Liver (tissue), 9 donors: ENCODE results near the gene CHN2. TPM values are rescaled to one million over a fixed set of nuclear protein-coding genes. Genes with fewer than 3 reads are reported as not detected.

ENCODE experiments used
- DNase-seq: peaks from one replicate; pipeline ENCODE4 v3.0.0-alpha.2; 2017; ENCODE audit warnings: low spot score
- H3K27ac ChIP-seq, 2 donors: one replicate each; pipeline ENCODE4 v1.7.0; 2013; ENCODE audit warnings: inconsistent platforms in 2 of 2, low read length in 2 of 2, control low read depth in 1 of 2, low read depth in 1 of 2, mild to moderate bottlenecking in 1 of 2
- H3K27me3 ChIP-seq, 4 donors: one replicate each; pipeline versions ENCODE4 v1.6.1 to v1.7.0; 2013; ENCODE audit warnings: low read length in 3 of 4, inconsistent platforms in 1 of 4, mild to moderate bottlenecking in 1 of 4, moderate library complexity in 1 of 4; ENCODE audit not compliant: control insufficient read depth in 4 of 4, insufficient read depth in 4 of 4
- H3K36me3 ChIP-seq, 4 donors: one replicate each; pipeline versions ENCODE4 v1.6.1 to v1.7.0; 2013; ENCODE audit warnings: low read length in 3 of 4, mild to moderate bottlenecking in 3 of 4, low read depth in 1 of 4, moderate library complexity in 1 of 4; ENCODE audit not compliant: control insufficient read depth in 4 of 4, insufficient read depth in 3 of 4
- H3K4me1 ChIP-seq, 4 donors: one replicate each; pipeline versions ENCODE4 v1.6.1 to v1.7.0; 2013; ENCODE audit warnings: low read length in 3 of 4, mild to moderate bottlenecking in 3 of 4, moderate library complexity in 1 of 4; ENCODE audit not compliant: control insufficient read depth in 4 of 4, insufficient read depth in 4 of 4
- H3K4me3 ChIP-seq, 3 donors: one replicate each; pipeline versions ENCODE4 v1.6.1 to v1.7.0; 2013; ENCODE audit warnings: low read length in 3 of 3, control low read depth in 1 of 3, low read depth in 1 of 3, mild to moderate bottlenecking in 1 of 3
- H3K9ac ChIP-seq, 2 donors: one replicate each; pipeline ENCODE4 v1.7.0; 2013; ENCODE audit warnings: low read length in 2 of 2, mild to moderate bottlenecking in 2 of 2, moderate library complexity in 2 of 2, control low read depth in 1 of 2, low read depth in 1 of 2
- H3K9me3 ChIP-seq, 4 donors: one replicate each; pipeline versions ENCODE4 v1.6.1 to v1.7.0; 2013; ENCODE audit warnings: low read length in 3 of 4; ENCODE audit not compliant: control insufficient read depth in 4 of 4
- EGR1 ChIP-seq, 2 donors: IDR thresholded peaks; 2 replicates each; pipeline ENCODE4 v1.6.1; 2016 to 2018; ENCODE audit warnings: antibody characterized with exemption in 2 of 2, low read depth in 2 of 2
- FOXA1 ChIP-seq: IDR thresholded peaks from 2 replicates; pipeline ENCODE4 v1.6.1; 2016; ENCODE audit warnings: antibody characterized with exemption
- FOXA2 ChIP-seq: IDR thresholded peaks from 2 replicates; pipeline ENCODE4 v1.6.1; 2016; ENCODE audit warnings: antibody characterized with exemption
- GABPA ChIP-seq, 2 donors: IDR thresholded peaks in 1 of 2; conservative IDR thresholded peaks in 1 of 2; 2 replicates each; pipeline ENCODE4 v1.6.1; 2016; ENCODE audit warnings: antibody characterized with exemption in 2 of 2, mild to moderate bottlenecking in 1 of 2, moderate library complexity in 1 of 2
- HNF4A ChIP-seq, 2 donors: conservative IDR thresholded peaks; 2 replicates each; pipeline ENCODE4 v1.6.1; 2016; ENCODE audit warnings: antibody characterized with exemption in 2 of 2, mild to moderate bottlenecking in 2 of 2
- HNF4G ChIP-seq: IDR thresholded peaks from 2 replicates; pipeline ENCODE4 v1.6.1; 2016; ENCODE audit warnings: antibody characterized with exemption
- JUND ChIP-seq, 2 donors: IDR thresholded peaks; 2 replicates each; pipeline ENCODE4 v1.6.1; 2016; ENCODE audit warnings: antibody characterized with exemption in 2 of 2
- NR2F2 ChIP-seq: IDR thresholded peaks from 2 replicates; pipeline ENCODE4 v1.6.1; 2016; ENCODE audit warnings: antibody characterized with exemption
- RAD21 ChIP-seq, 2 donors: IDR thresholded peaks; 2 replicates each; pipeline ENCODE4 v1.6.1; 2016; ENCODE audit warnings: antibody characterized with exemption in 2 of 2, mild to moderate bottlenecking in 2 of 2
- RXRA ChIP-seq, 2 donors: IDR thresholded peaks; 2 replicates each; pipeline ENCODE4 v1.6.1; 2017 to 2018; ENCODE audit warnings: antibody characterized with exemption in 2 of 2, mild to moderate bottlenecking in 1 of 2
- SP1 ChIP-seq: IDR thresholded peaks from 2 replicates; pipeline ENCODE4 v1.6.1; 2018; ENCODE audit warnings: antibody characterized with exemption, mild to moderate bottlenecking
- TAF1 ChIP-seq: conservative IDR thresholded peaks from 2 replicates; pipeline ENCODE4 v1.6.1; 2016; ENCODE audit warnings: antibody characterized with exemption, mild to moderate bottlenecking
- YY1 ChIP-seq: IDR thresholded peaks from 2 replicates; pipeline ENCODE4 v1.6.1; 2016; ENCODE audit warnings: antibody characterized with exemption, mild to moderate bottlenecking
- WGBS: extraction: QIAGEN DNeasy Blood & Tissue Kit; methylation state at CpG from one replicate; pipeline ENCODE4 v1.1.7; 2013; 5-methylcytosine and 5-hydroxymethylcytosine counted together
- polyA plus RNA-seq, 2 donors: library from polyadenylated mRNA; stranded (reverse) in 1 of 2; unstranded in 1 of 2; fragments of 200-250 nt in 1 of 2; fragments of >200 nt in 1 of 2; fragmentation: Nextera tagmentation in 1 of 2; extraction: Ambion mirVana in 1 of 2; gene quantifications; one replicate each; pipeline versions ENCODE4 v1.2.1 to v1.2.3, GENCODE V29; 2013 to 2015
- total RNA-seq, 2 donors: library from RNA; depleted of rRNA; stranded (reverse); fragments of >200 nt; gene quantifications; one replicate each; pipeline ENCODE4 v1.2.3, GENCODE V29; 2014
- TF ChIP-seq, protein P1 (sequence below): IDR thresholded peaks from 2 replicates; pipeline ENCODE4 v1.6.1; 2016; ENCODE audit warnings: antibody characterized with exemption
- TF ChIP-seq, protein P2 (sequence below): IDR thresholded peaks from 2 replicates; pipeline ENCODE4 v1.6.1; 2016; ENCODE audit warnings: antibody characterized with exemption
- TF ChIP-seq, protein P3 (sequence below): fragments of 150-350 bp; IDR thresholded peaks from 2 replicates; pipeline ENCODE4 v1.5.1; 2017; ENCODE audit warnings: improper control_type of control experiment, low read depth, low read length; ENCODE audit not compliant: missing input control
- TF ChIP-seq, protein P4 (sequence below): IDR thresholded peaks from 2 replicates; pipeline ENCODE4 v1.6.1; 2016; ENCODE audit warnings: antibody characterized with exemption, mild to moderate bottlenecking
- TF ChIP-seq, protein P5 (sequence below): IDR thresholded peaks from 2 replicates; pipeline ENCODE4 v1.6.1; 2016; ENCODE audit warnings: antibody characterized with exemption
- donor health status: healthy.
- donor health status: healthy.
- donor health status: healthy.
- donor health status: healthy.
- donor health status: healthy.

Gene CHN2
- total and polyA plus RNA-seq, 4 donors, result 8.3 to 25.4 (median 17.8) TPM

DNA sequence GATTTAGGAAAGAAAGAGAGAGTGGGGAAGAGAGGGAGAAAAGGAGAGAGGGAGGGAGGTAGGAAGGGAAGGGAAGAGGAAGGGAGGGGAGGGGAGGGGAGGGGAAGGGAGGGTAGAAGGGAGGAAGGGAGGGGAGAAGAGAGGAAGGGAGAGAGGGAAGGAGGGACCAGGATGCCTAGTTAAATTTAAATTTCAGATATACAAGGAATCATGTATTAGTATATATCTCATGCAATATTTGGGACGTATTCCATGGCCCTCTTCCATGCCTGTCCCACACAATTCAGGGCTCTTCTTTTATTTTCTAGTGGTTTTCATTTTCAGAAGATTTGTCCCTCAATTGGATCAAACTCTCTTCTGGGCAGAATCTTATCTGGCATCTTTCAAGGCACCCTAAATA, 196.7 kb downstream of the CHN2 start:
- H3K9me3 ChIP-seq, result no peaks in the 10 kb centered on the region
- no peak overlapping the region for H3K27ac ChIP-seq
- peaks cover 0 to 1% (median 0%) of the 10 kb centered on the region in 4 donors for H3K4me1 ChIP-seq
- H3K4me3 ChIP-seq, result no peak overlapping the region
- no peak for DNase-seq
- H3K36me3 ChIP-seq, result no peaks in the 10 kb centered on the region
- H3K9ac ChIP-seq, result no peak overlapping the region
- TF ChIP-seq GABPA (IDR thresholded peaks at IDR 0.05 in 1 of 2, conservative IDR thresholded peaks at IDR 0.05 in 1 of 2), result no peak
- no peak for TF ChIP-seq SP1
- no peak for TF ChIP-seq FOXA1
- no peak for TF ChIP-seq JUND (IDR thresholded peaks at IDR 0.05)
- TF ChIP-seq, protein P1, sequence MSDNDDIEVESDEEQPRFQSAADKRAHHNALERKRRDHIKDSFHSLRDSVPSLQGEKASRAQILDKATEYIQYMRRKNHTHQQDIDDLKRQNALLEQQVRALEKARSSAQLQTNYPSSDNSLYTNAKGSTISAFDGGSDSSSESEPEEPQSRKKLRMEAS, result no peak
- TF ChIP-seq, protein P2, sequence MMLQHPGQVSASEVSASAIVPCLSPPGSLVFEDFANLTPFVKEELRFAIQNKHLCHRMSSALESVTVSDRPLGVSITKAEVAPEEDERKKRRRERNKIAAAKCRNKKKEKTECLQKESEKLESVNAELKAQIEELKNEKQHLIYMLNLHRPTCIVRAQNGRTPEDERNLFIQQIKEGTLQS, result no peak
- no peak for TF ChIP-seq FOXA2
- no peak for TF ChIP-seq EGR1 (IDR thresholded peaks at IDR 0.05; ENCODE audit: low read depth in 2 of 2)
- no peak for TF ChIP-seq RXRA (IDR thresholded peaks at IDR 0.05)
- TF ChIP-seq YY1, result no peak
- TF ChIP-seq RAD21 (IDR thresholded peaks at IDR 0.05), result no peak
- TF ChIP-seq, protein P3, sequence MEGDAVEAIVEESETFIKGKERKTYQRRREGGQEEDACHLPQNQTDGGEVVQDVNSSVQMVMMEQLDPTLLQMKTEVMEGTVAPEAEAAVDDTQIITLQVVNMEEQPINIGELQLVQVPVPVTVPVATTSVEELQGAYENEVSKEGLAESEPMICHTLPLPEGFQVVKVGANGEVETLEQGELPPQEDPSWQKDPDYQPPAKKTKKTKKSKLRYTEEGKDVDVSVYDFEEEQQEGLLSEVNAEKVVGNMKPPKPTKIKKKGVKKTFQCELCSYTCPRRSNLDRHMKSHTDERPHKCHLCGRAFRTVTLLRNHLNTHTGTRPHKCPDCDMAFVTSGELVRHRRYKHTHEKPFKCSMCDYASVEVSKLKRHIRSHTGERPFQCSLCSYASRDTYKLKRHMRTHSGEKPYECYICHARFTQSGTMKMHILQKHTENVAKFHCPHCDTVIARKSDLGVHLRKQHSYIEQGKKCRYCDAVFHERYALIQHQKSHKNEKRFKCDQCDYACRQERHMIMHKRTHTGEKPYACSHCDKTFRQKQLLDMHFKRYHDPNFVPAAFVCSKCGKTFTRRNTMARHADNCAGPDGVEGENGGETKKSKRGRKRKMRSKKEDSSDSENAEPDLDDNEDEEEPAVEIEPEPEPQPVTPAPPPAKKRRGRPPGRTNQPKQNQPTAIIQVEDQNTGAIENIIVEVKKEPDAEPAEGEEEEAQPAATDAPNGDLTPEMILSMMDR, result no peak
- TF ChIP-seq HNF4G, result no peak
- WGBS, result 89% methylated on average over 1 of the region's 1 CpG
- no peaks in the 10 kb centered on the region for H3K27me3 ChIP-seq

DNA sequence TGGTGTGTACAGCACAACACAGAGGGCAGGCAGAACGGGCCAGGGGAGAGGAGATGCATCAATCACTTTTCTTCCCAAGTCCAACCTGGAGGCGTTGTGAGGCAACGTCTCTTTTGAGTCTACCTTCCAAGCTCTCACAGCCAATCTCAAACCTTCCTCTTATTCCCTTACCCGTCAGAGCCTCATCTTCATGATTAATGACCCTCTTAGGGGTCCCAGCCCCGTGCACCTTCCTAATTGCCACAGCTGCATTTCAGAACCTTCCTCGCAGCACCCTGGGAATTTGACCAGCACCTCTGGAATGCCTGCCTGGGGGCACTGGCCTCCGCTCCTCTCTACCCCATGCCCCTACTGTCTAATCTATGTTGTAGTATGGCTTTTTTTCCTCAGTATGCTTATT, 199.7 kb downstream of the CHN2 start:
- no peak for DNase-seq
- peaks cover 0 to 1% (median 0%) of the 10 kb centered on the region in 4 donors for H3K4me1 ChIP-seq
- TF ChIP-seq HNF4A (conservative IDR thresholded peaks at IDR 0.05) (no peak), FOXA2 (no peak)

DNA sequence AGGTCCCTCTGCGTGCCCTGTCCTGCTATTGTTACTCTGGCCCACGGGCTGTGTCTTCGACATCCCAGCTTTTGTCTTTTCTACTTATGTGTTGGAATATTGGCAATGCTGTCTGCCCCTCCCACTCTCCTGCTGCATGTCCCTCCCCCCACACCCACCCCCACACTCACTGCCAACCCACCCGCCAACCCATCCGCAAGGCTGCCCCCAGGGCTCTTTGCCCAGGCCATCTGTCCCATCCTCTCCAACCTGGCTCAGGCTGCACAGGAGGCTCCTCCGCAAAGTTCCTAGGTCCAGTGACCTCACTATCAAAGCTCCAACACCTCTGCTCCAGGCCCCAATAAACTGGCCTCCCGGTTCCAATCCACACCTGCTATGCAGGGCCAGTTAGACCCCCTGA, 202.0 kb downstream of the CHN2 start:
- Histone ChIP-seq H3K27me3 (no peaks in the 10 kb centered on the region), H3K27ac (no peak overlapping the region), H3K9me3 (no peaks in the 10 kb centered on the region), H3K36me3 (peaks cover 1 to 18% (median 14%) of the 10 kb centered on the region in 4 donors), H3K4me1 (no peaks in the 10 kb centered on the region), H3K9ac (no peak overlapping the region), H3K4me3 (no peak overlapping the region)
- 96% methylated on average over 7 of the region's 7 CpGs for WGBS
- DNase-seq, result no peak
- TF ChIP-seq SP1 (no peak), TAF1 (no peak), GABPA (IDR thresholded peaks at IDR 0.05 in 1 of 2, conservative IDR thresholded peaks at IDR 0.05 in 1 of 2) (no peak), YY1 (no peak), FOXA2 (no peak), HNF4A (conservative IDR thresholded peaks at IDR 0.05) (no peak), JUND (IDR thresholded peaks at IDR 0.05) (no peak), NR2F2 (no peak), RAD21 (IDR thresholded peaks at IDR 0.05) (no peak)
- TF ChIP-seq, protein P2, result no peak
- TF ChIP-seq, protein P4, sequence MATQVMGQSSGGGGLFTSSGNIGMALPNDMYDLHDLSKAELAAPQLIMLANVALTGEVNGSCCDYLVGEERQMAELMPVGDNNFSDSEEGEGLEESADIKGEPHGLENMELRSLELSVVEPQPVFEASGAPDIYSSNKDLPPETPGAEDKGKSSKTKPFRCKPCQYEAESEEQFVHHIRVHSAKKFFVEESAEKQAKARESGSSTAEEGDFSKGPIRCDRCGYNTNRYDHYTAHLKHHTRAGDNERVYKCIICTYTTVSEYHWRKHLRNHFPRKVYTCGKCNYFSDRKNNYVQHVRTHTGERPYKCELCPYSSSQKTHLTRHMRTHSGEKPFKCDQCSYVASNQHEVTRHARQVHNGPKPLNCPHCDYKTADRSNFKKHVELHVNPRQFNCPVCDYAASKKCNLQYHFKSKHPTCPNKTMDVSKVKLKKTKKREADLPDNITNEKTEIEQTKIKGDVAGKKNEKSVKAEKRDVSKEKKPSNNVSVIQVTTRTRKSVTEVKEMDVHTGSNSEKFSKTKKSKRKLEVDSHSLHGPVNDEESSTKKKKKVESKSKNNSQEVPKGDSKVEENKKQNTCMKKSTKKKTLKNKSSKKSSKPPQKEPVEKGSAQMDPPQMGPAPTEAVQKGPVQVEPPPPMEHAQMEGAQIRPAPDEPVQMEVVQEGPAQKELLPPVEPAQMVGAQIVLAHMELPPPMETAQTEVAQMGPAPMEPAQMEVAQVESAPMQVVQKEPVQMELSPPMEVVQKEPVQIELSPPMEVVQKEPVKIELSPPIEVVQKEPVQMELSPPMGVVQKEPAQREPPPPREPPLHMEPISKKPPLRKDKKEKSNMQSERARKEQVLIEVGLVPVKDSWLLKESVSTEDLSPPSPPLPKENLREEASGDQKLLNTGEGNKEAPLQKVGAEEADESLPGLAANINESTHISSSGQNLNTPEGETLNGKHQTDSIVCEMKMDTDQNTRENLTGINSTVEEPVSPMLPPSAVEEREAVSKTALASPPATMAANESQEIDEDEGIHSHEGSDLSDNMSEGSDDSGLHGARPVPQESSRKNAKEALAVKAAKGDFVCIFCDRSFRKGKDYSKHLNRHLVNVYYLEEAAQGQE, result no peak
- TF ChIP-seq, protein P3, result no peak
- TF ChIP-seq, protein P5, sequence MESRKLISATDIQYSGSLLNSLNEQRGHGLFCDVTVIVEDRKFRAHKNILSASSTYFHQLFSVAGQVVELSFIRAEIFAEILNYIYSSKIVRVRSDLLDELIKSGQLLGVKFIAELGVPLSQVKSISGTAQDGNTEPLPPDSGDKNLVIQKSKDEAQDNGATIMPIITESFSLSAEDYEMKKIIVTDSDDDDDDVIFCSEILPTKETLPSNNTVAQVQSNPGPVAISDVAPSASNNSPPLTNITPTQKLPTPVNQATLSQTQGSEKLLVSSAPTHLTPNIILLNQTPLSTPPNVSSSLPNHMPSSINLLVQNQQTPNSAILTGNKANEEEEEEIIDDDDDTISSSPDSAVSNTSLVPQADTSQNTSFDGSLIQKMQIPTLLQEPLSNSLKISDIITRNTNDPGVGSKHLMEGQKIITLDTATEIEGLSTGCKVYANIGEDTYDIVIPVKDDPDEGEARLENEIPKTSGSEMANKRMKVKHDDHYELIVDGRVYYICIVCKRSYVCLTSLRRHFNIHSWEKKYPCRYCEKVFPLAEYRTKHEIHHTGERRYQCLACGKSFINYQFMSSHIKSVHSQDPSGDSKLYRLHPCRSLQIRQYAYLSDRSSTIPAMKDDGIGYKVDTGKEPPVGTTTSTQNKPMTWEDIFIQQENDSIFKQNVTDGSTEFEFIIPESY, result no peak

More for the DNA sequence above, 199.7 kb downstream of the CHN2 start:
- Histone ChIP-seq H3K9ac (no peak overlapping the region), H3K4me3 (no peak overlapping the region), H3K36me3 (peaks cover 1 to 6% (median 3%) of the 10 kb centered on the region in 4 donors), H3K27me3 (no peaks in the 10 kb centered on the region), H3K9me3 (no peaks in the 10 kb centered on the region), H3K27ac (no peak overlapping the region)
- 89% methylated on average over 7 of the region's 7 CpGs for WGBS
